Effector memory CD4-positive, alpha-beta T cell (primary cell): ENCODE data around the gene KLF7.

Experiments used
- DNase-seq, 3 donors: peaks; one replicate each; pipeline ENCODE4 v3.0.0-alpha.2; 2020
- H3K27ac ChIP-seq: 2 replicates; pipeline ENCODE4 v1.7.0; 2013; ENCODE audit warnings: mild to moderate bottlenecking, low read length, moderate library complexity; ENCODE audit not compliant: insufficient read depth, poor library complexity, severe bottlenecking
- H3K27me3 ChIP-seq: replicated peaks from 2 replicates; pipeline ENCODE4 v1.7.0; 2013; ENCODE audit warnings: mild to moderate bottlenecking, low read length; ENCODE audit not compliant: insufficient read depth, control insufficient read depth, poor library complexity, severe bottlenecking
- H3K36me3 ChIP-seq: 2 replicates; pipeline ENCODE4 v1.7.0; 2013; ENCODE audit warnings: mild to moderate bottlenecking, low read length, moderate library complexity; ENCODE audit not compliant: control insufficient read depth, insufficient read depth
- H3K4me1 ChIP-seq: 2 replicates; pipeline ENCODE4 v1.7.0; 2013; ENCODE audit warnings: low read length, mild to moderate bottlenecking; ENCODE audit not compliant: control insufficient read depth, insufficient read depth, poor library complexity, severe bottlenecking
- H3K4me3 ChIP-seq: 2 replicates; pipeline ENCODE4 v1.7.0; 2013; ENCODE audit warnings: low read length, low read depth, mild to moderate bottlenecking; ENCODE audit not compliant: insufficient read depth, poor library complexity, severe bottlenecking
- H3K9me3 ChIP-seq: 2 replicates; pipeline ENCODE4 v1.7.0; 2013; ENCODE audit warnings: mild to moderate bottlenecking, low read length, moderate library complexity; ENCODE audit not compliant: control insufficient read depth

KLF7 gene

DNA sequence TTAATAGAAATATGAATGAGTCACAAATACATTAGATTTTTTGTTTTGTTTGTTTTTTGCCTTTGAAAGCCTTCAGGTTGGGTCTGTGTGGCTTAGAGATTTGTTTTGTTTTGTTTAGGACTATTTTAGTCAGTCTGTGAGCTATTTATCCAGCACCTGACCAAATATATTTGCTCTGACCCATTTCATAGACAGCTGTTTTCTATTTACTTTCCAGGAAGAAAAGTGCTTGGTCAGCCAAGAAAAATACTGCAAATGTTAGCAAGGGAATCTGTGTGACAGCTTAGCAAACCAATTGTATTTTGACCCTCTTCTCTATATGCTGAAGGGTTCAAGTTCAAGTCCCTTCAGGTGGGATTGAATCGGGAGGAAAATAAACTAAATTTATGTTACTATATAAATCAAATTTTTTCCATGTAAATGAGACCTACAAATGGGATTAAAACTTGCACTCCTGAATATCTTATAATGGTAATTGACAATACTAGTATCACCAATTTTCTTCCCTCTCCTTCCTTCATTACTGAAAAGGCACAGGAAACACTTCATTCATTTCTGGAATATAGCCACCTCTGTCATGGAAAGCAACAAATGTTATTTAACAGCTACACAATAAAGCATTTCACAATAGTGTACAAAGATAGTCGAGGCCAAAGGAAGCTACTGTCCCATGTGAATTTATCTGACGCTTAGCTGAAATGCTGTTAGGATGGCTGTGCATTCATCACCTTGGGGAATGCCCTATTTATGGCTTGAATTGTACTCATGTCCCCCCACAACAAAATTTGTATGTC is 23.1 kb upstream of the KLF7 start:
- Histone ChIP-seq H3K36me3 (no peaks in the 10 kb centered on the region), H3K9me3 (no peaks in the 10 kb centered on the region), H3K4me1 (no peaks in the 10 kb centered on the region), H3K4me3 (no peak overlapping the region), H3K27ac (no peak overlapping the region), H3K27me3 (no peaks in the 10 kb centered on the region)
- DNase-seq: no peak

DNA sequence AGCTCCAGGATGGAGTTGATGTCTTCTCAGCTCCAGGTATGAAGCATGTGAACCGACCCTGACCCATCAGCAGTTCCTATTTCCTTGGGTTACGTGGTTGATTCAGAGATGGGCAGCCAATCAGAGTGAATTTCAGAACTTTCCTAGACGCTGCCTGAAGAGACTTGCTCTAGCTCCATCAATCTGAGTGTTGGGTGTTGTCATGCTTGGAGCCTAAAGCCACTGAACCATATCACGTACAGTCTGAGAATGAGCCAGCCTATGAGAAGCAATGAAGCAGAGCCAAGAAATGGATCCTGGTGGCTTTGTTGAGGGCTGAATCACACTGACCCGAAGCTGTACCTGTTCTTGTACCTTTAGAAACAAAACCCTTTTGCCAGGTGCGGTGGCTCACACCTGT is 19.6 kb upstream of the KLF7 start:
- H3K9me3 ChIP-seq: no peaks in the 10 kb centered on the region
- DNase-seq: no peak
- no peak overlapping the region for H3K27ac ChIP-seq

DNA sequence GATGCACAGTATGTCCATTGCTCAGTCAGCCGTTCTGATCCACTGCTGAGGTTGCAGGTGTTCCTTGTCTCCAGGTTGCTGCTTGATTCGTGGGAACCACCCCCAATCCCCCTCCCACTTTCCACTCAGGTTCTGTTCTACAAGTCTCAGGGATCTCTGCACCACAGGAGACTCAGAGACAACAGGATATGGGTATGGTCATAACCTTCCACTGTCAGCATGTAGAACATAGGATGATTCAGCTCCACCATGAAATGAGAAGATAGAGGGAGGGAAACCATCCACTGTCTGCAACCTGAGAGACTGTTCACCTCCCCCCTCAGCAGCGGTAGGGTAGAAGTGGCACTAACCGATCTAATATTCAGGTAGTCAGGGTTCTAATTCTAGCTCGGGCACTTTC is 19.0 kb upstream of the KLF7 start:
- Histone ChIP-seq H3K4me1 (no peaks in the 10 kb centered on the region), H3K9me3 (no peaks in the 10 kb centered on the region), H3K27me3 (no peaks in the 10 kb centered on the region), H3K27ac (no peak overlapping the region), H3K36me3 (no peaks in the 10 kb centered on the region), H3K4me3 (no peak overlapping the region)
- no peak for DNase-seq

More for the DNA sequence above, 19.6 kb upstream of the KLF7 start:
- Histone ChIP-seq H3K4me1 (no peaks in the 10 kb centered on the region), H3K27me3 (no peaks in the 10 kb centered on the region), H3K4me3 (no peak overlapping the region), H3K36me3 (no peaks in the 10 kb centered on the region)

DNA sequence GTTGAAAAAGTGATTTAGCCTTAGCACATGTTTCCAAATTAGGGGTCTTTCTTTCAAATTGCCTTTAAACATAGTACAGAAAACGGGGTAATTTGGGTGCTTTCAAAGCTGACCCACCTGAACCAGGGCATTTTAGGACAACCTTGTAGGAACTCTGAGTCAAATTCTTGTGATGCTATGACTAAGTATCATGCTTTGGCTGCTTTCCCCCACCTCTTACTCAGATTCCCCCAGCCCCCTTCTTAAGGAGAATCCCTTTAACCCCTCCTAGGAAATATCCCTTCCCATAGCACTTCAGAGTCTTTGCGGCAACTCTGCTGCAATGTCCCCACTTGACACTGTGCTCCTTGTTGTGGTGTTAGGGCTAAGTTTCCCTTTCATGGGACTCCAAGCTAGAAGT is 18.6 kb upstream of the KLF7 start:
- no peak for DNase-seq
- H3K9me3 ChIP-seq: no peaks in the 10 kb centered on the region
- no peaks in the 10 kb centered on the region for H3K36me3 ChIP-seq
- H3K27me3 ChIP-seq: no peaks in the 10 kb centered on the region
- no peak overlapping the region for H3K4me3 ChIP-seq
- no peak overlapping the region for H3K27ac ChIP-seq
- no peaks in the 10 kb centered on the region for H3K4me1 ChIP-seq

DNA sequence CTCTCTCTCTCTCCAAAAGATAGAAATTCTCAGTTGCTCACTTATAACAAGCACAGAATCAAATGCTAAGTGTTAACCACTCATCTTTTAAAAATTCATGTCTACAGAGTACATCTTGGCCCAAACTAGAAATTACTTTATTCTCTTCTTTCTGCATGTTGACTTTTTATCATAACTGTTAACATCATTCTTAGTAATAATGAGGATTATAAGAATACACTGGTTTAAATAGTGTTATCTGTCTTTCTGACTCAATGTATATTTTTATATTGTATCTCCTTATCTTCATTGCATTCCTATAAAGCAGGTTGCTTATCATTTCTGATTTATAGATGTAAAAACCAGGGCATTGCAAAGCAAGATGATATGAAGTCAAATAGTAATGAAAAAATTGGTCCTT is 17.8 kb upstream of the KLF7 start:
- no peaks in the 10 kb centered on the region for H3K27me3 ChIP-seq
- no peaks in the 10 kb centered on the region for H3K36me3 ChIP-seq
- no peak overlapping the region for H3K4me3 ChIP-seq
- DNase-seq: no peak
- H3K27ac ChIP-seq: no peak overlapping the region
- no peaks in the 10 kb centered on the region for H3K4me1 ChIP-seq
- H3K9me3 ChIP-seq: no peaks in the 10 kb centered on the region

DNA sequence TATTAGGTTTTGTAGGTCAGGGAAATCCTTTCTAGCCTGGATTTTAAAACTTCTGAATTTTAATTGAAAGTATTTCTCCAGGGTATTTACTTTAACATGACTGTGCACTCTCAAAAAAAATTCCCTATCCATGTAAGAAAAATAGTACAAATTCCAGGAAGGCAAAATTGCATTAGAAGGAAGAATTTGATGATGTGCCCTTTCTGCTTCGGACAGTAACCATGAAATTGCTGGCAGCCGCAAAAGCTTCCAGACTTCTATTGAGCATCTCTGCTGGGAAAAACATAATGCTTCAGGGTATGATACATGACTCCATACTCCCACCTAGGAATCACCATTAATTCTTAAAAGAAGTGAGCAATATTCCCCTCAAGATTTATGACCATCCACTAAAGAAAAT is 17.2 kb upstream of the KLF7 start:
- Histone ChIP-seq H3K36me3 (no peaks in the 10 kb centered on the region), H3K4me1 (no peaks in the 10 kb centered on the region), H3K27me3 (no peaks in the 10 kb centered on the region), H3K27ac (no peak overlapping the region), H3K9me3 (no peaks in the 10 kb centered on the region), H3K4me3 (no peak overlapping the region)
- no peak for DNase-seq

DNA sequence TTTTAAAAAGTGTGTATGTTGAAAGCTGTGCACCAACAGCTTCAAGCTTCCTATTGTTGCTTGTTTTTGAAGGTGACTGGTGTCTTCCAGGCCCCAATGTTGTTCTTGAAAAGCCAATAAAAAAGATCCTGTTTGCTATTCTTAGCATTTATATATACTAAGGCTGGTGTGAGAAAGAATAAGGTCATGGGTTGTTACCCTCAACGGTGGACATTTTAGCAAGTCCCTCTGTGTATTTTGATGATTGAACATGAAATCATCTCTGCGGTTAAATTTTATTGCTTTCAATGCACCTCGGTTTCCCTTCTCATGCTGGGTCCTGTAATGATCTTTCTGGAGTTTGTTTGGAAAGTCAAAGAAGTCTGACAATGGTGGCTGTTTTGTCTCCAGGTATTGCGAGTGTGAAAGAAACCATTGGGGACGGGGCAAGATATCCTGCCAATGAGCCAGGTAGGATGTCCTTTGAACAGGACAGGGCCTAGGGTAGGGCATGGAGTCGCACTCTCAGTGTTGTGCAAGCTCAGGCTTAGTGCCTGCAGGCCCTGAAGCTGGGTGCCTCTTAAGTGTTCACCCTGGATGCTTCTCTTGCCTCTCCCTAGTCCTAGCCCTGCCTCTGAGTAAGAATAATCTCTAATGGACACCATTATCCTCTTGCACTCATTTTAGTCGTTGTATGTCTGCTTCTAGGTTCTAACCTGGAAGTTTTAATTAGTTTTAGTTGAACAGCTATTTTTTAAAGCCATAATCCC is 16.0 kb upstream of the KLF7 start:
- H3K27me3 ChIP-seq: no peaks in the 10 kb centered on the region
- no peaks in the 10 kb centered on the region for H3K9me3 ChIP-seq
- no peak for DNase-seq
- H3K4me3 ChIP-seq: no peak overlapping the region
- no peaks in the 10 kb centered on the region for H3K36me3 ChIP-seq
- no peaks in the 10 kb centered on the region for H3K4me1 ChIP-seq
- no peak overlapping the region for H3K27ac ChIP-seq

DNA sequence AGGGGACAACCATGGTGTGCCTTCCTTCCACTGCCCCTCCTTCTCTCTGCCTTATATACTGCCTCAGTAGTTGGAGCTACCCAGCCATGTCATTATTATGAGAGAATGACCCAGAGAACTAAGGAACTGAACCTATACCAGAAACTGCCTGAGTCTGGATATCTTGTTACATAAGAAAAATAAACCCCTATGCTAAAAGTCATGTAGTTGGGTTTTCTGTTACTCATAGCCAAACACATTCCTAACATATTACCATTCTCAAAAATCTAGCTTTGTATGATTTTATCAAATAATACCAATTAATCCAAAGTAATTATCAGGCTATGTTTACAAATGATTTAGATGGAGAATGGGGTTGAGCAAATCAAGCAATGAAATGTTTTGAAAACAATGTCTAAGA is 15.0 kb upstream of the KLF7 start:
- no peak overlapping the region for H3K27ac ChIP-seq
- no peaks in the 10 kb centered on the region for H3K4me1 ChIP-seq
- no peak for DNase-seq
- no peak overlapping the region for H3K4me3 ChIP-seq
- H3K36me3 ChIP-seq: no peaks in the 10 kb centered on the region
- no peaks in the 10 kb centered on the region for H3K27me3 ChIP-seq
- H3K9me3 ChIP-seq: no peaks in the 10 kb centered on the region

DNA sequence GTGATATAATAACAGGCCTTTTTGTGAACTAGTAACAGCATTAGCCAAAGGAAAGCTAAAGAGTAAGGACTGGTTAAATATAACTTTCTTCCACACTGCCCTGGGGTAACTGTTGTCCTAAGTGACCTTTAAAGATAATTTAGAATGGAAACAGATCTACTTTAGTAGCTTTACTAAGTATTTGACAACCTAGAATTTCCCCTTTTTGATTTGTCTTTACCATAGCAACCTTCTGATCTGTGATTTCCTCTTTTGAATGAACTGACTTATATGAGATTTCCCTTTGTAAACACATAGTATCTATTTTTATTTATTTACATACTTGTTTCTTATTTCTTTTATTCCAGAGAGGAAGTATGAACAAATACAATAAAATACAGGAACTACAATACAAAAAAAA is 10.5 kb upstream of the KLF7 start:
- no peak overlapping the region for H3K27ac ChIP-seq
- no peak overlapping the region for H3K4me3 ChIP-seq
- no peak for DNase-seq
- no peaks in the 10 kb centered on the region for H3K36me3 ChIP-seq
- H3K4me1 ChIP-seq: no peaks in the 10 kb centered on the region
- no peaks in the 10 kb centered on the region for H3K9me3 ChIP-seq
- no peaks in the 10 kb centered on the region for H3K27me3 ChIP-seq

DNA sequence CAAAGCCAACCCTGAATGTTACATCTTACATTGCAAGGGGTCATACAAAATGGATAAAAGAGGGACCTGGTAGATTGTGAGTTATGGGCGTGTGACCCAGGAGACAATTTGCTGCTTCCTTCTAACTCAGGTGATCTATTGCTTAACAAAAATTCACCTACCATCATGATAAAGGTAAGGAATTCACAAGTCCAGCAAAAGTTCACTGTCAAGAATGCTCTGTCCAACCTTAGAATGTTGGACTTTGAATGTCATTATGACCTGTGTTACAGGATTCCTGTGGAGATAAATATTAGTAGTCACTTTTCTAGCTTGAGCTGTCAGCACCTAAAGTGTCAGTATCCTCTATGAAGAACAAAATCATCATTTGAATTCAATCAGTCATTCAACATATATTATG is 7.9 kb upstream of the KLF7 start:
- no peak overlapping the region for H3K4me3 ChIP-seq
- H3K36me3 ChIP-seq: no peaks in the 10 kb centered on the region
- H3K27ac ChIP-seq: no peak overlapping the region
- no peaks in the 10 kb centered on the region for H3K4me1 ChIP-seq
- H3K27me3 ChIP-seq: no peaks in the 10 kb centered on the region
- DNase-seq: no peak
- H3K9me3 ChIP-seq: no peaks in the 10 kb centered on the region
